Activated T-cell treated with anti-CD3 and anti-CD28 coated beads, Interleukin-2, amount 50 U/mL, for 4 hours (primary cell): Measurements from ENCODE around the gene PARD6A. TPM values are rescaled to one million over a fixed set of nuclear protein-coding genes. Genes with fewer than 3 reads are reported as not detected.

Source experiments
- ATAC-seq, 2 donors: fragments of 200-7000 bp; cut with Tn5 transposase; one replicate each; pipeline ENCODE4 v1.10.0; 2021
- DNase-seq: peaks from one replicate; pipeline ENCODE4 v3.0.0-alpha.2; 2020
- H3K27me3 Mint-ChIP-seq: one replicate; pipeline ENCODE4 v1.8.0; 2021; ENCODE audit warnings: low read depth, mixed read lengths
- H3K36me3 Mint-ChIP-seq: one replicate; pipeline ENCODE4 v1.8.0; 2022; ENCODE audit warnings: mixed read lengths; ENCODE audit not compliant: insufficient read depth
- H3K4me1 Mint-ChIP-seq: one replicate; pipeline ENCODE4 v1.8.0; 2021; ENCODE audit warnings: low read depth, mixed read lengths
- H3K4me3 Mint-ChIP-seq: one replicate; pipeline ENCODE4 v1.8.0; 2021; ENCODE audit warnings: mild to moderate bottlenecking, moderate library complexity, mixed read lengths
- H3K9me3 Mint-ChIP-seq: one replicate; pipeline ENCODE4 v1.8.0; 2021; ENCODE audit warnings: mixed read lengths
- total RNA-seq, 3 donors: library from RNA; stranded (reverse); gene quantifications; one replicate each; pipeline ENCODE4 v1.2.1, GENCODE V29; 2021

Gene PARD6A
- total RNA-seq, 3 donors from 2014 or later = 12.0 to 12.5 (median 12.5) TPM

GRCh38 chr16:67708368-67708771 lies 47.6 kb downstream of the PARD6A start:
- Mint-ChIP-seq H3K27me3 (no peaks in the 10 kb centered on the region), H3K9me3 (no peaks in the 10 kb centered on the region), H3K4me1 (peaks cover 24% of the 10 kb centered on the region), H3K4me3 (no peak overlapping the region), H3K36me3 (peaks cover 4% of the 10 kb centered on the region)
- ATAC-seq = no peak
- no peak for DNase-seq

- H3K36me3 Mint-ChIP-seq = peaks cover 5% of the 10 kb centered on the region
- peaks cover 18% of the 10 kb centered on the region for H3K4me1 Mint-ChIP-seq
Observed at GRCh38 chr16:67709050-67709449, 48.3 kb downstream of the PARD6A start.

GRCh38 chr16:67710607-67711006 lies 49.8 kb downstream of the PARD6A start:
- peaks cover 10% of the 10 kb centered on the region for H3K4me1 Mint-ChIP-seq
- H3K36me3 Mint-ChIP-seq = peaks cover 5% of the 10 kb centered on the region
- no peaks in the 10 kb centered on the region for H3K9me3 Mint-ChIP-seq
- no peak for ATAC-seq
- H3K27me3 Mint-ChIP-seq = no peaks in the 10 kb centered on the region
- DNase-seq = no peak
- no peak overlapping the region for H3K4me3 Mint-ChIP-seq

More at GRCh38 chr16:67709050-67709449, 48.3 kb downstream of the PARD6A start:
- Mint-ChIP-seq H3K27me3 (no peaks in the 10 kb centered on the region), H3K9me3 (no peaks in the 10 kb centered on the region), H3K4me3 (no peak overlapping the region)
- DNase-seq = no peak
- no peak for ATAC-seq

Other genes with a start within 250 kb of the PARD6A start
- gene ZDHHC1, start 244.5 kb upstream of the PARD6A start, total RNA-seq = under 1 TPM; 0.61 to 0.99 (median 0.79) TPM
- gene HSD11B2, start 229.8 kb upstream of the PARD6A start, total RNA-seq = 1 to 10 TPM; 3.9 to 6.1 (median 5.2) TPM
- 10 to 100 TPM; 36.0 to 49.1 (median 44.5) TPM for gene ATP6V0D1, start 179.8 kb upstream of the PARD6A start, total RNA-seq
- not detected for gene AGRP, start 177.4 kb upstream of the PARD6A start, total RNA-seq
- gene RIPOR1, start 132.1 kb upstream of the PARD6A start, total RNA-seq = 10 to 100 TPM; 17.9 to 26.2 (median 18.0) TPM
- 10 to 100 TPM; 53.7 to 59.3 (median 54.0) TPM for gene CTCF, start 98.4 kb upstream of the PARD6A start, total RNA-seq
- 100 to 1,000 TPM; 204 to 221 (median 207) TPM for gene CARMIL2, start 15.8 kb upstream of the PARD6A start, total RNA-seq
- gene ACD, start 700 bp upstream of the PARD6A start, total RNA-seq = 10 to 100 TPM; 87.5 to 89.7 (median 89.4) TPM
- 10 to 100 TPM; 13.9 to 16.7 (median 14.1) TPM for gene ENKD1, start 5.8 kb downstream of the PARD6A start, total RNA-seq
- under 1 TPM; 0.35 to 0.63 (median 0.46) TPM for gene C16orf86, start 5.9 kb downstream of the PARD6A start, total RNA-seq
- 10 to 100 TPM; 17.3 to 22.0 (median 20.2) TPM for gene GFOD2, start 58.4 kb downstream of the PARD6A start, total RNA-seq
- 10 to 100 TPM; 17.2 to 17.9 (median 17.8) TPM for gene RANBP10, start 145.6 kb downstream of the PARD6A start, total RNA-seq
- 1 to 10 TPM in 2 of 3 donors, under 1 TPM in 1; 0.79 to 1.4 (median 1.3) TPM for gene TSNAXIP1, start 145.9 kb downstream of the PARD6A start, total RNA-seq
- 10 to 100 TPM; 42.1 to 51.4 (median 43.1) TPM for gene THAP11, start 181.4 kb downstream of the PARD6A start, total RNA-seq
- 100 to 1,000 TPM; 170 to 182 (median 182) TPM for gene NUTF2, start 186.0 kb downstream of the PARD6A start, total RNA-seq
- gene CENPT, start 186.7 kb downstream of the PARD6A start, total RNA-seq = 10 to 100 TPM; 40.4 to 52.0 (median 46.3) TPM
- gene EDC4, start 212.1 kb downstream of the PARD6A start, total RNA-seq = 100 to 1,000 TPM; 114 to 124 (median 120) TPM
- gene NRN1L, start 223.9 kb downstream of the PARD6A start, total RNA-seq = not detected
- gene PSKH1, start 232.3 kb downstream of the PARD6A start, total RNA-seq = 10 to 100 TPM; 10.4 to 14.6 (median 10.9) TPM